Measurements from ENCODE around the gene RAB28.

The RAB28 gene

DNA sequence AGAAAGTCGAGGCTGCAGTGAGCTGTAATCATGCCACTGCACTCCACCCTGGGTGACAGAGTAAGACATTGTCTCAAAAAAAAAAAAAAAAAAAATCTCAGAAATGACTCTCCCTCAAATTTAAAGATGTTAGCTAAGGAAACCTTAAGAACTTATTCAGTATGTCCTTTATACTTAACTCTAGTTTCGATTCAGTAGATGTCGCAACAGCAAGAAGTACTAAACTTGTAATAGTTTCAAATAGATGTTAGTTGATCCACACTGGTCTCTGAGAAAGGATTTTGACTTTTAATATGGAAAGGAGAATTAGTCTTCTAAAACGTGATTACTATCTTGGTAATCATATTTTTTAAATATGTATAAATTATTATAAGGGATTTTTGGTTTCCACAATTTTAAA, 30.6 kb upstream of the RAB28 start:
- DNase-seq (ENCODE audit: extremely low spot score, insufficient read length, low read depth) (no peak), FAIRE-seq (no peak)

DNA sequence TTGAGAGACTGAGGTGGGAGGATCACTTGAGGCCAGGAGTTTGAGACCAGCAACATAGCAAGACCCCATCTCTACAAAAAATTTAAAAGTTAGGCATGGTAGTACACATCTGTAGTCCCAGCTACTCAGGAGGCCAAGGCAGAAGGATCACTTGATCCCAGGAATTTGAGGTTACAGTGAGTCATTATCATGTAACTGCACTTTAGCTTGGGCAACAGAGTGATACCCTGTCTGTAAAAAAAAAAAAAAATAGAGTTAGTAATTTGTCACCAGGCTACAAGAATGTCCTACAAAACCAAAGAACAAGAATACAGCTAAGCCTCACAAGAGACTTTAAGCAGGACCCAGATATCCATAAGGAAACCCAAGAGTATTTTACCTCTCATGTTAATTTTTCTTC, 27.0 kb upstream of the RAB28 start:
- no peak for DNase-seq (ENCODE audit: extremely low spot score, insufficient read length, low read depth)
- no peak for FAIRE-seq

DNA sequence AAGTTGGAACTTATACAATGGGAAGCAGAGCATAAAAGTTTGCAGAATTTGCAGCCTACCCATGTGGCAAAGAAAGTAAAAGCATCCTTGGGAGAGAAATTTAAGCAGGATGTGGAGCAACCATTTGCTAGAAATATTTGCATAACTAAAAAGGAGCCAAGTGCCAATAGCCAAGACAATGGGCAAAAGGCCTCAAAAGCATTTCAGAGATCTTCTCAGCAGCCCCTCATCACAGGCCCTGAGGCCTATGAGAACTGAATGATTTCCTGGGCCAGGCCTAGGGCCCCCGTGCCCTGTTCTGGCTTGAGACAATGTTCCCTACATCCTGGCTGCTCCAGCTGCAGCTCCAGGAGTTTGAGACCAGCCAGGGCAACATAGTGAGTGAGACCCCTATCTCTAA, 25.3 kb upstream of the RAB28 start:
- DNase-seq (ENCODE audit: extremely low spot score, insufficient read length, low read depth) (no peak), FAIRE-seq (no peak)

DNA sequence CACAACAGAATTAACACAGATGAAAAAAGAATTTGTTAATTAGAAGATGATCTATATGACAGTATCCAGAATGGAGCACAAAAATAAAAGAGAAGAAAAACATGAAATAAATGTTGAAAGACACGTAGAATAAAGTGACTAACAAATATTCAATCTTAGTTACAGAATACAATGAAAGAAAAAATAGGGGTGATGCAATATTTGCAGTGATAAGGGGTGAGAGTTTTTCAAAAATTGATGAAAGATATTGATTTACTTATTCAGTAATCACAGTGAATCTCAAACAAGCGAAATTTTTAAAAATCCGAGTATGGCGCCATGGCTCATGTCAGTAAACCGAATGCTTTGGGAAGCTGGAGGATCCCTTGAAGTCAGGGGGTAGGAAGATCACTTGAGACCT, 20.2 kb upstream of the RAB28 start:
- FAIRE-seq (no peak), DNase-seq (ENCODE audit: extremely low spot score, insufficient read length, low read depth) (no peak)

DNA sequence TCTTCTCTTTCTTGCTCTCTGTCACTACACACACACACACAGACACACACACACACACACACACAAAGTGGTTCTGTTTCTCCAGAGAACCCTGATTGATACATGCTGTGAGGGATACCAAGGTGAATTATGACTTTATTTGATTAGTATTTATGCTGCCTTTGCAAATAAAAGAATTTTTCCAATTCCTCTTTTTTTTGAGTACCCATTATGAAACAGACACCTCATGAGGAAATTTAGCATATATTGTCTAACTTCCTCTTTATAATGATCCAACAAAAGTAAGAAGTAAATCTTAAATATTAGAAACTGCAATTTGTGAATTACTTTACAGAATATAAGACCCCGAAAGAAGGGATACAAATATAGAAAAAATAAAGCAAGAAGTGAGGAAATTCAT, 14.3 kb upstream of the RAB28 start:
- FAIRE-seq (no peak), DNase-seq (ENCODE audit: extremely low spot score, insufficient read length, low read depth) (no peak)

DNA sequence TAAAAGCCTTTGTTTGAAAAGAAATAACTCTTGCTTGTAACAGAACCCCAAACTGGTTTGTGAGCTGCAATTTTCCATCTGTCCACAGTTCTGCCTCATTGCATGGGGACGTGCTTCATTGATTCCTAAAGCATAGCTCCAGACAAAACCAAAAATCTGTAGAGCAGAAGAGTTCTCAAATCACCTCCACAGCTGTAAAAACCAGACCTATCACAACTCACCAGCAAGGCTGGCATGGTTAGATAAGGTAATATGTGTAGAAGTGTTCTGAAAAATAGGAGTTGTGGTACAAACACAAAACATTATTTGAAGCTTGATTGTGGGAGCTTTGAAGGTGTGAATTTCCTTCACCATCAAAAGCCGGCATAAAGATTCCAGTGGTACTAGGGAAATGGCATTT, 12.5 kb upstream of the RAB28 start:
- DNase-seq (ENCODE audit: extremely low spot score, insufficient read length, low read depth) (no peak), FAIRE-seq (no peak)

DNA sequence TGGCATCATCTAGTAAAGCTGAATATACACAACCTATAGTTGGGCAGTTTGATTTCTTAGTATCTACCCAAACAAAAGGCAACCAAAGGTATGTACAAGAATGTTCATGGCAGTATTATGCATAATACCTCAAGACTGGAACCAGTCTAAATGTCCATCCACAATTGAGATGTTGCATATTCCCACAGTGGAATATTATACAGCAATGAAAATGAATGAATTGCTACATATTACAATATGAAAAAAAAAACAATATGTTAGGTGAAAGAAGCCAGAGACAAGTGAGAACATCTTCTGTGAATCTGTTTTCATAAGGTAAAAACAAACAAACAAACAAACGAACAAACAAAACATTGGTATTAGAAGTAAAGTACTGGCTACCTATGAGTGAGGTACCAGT, 11.6 kb upstream of the RAB28 start:
- no peak for FAIRE-seq
- DNase-seq (ENCODE audit: extremely low spot score, insufficient read length, low read depth), result no peak

DNA sequence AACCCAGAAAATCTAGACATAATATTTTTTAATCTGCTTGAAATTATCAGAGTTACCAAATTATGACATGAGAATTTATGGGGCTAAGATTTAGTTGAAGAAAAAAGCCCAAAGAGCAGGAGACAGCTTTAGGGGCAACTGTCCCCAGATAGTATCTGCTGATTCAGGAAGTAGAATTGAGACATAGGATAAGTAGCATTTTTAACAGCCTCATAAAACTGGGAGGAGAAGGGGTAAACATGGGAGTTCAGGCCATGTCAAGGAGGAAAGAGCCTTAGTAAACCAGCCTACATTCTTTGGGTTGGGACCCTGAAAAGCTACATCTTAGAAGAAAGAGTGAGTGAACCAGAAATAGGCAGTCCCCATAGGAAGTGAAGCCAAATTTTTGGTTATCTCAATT, 9.7 kb upstream of the RAB28 start:
- FAIRE-seq, result no peak
- no peak for DNase-seq (ENCODE audit: extremely low spot score, insufficient read length, low read depth)

DNA sequence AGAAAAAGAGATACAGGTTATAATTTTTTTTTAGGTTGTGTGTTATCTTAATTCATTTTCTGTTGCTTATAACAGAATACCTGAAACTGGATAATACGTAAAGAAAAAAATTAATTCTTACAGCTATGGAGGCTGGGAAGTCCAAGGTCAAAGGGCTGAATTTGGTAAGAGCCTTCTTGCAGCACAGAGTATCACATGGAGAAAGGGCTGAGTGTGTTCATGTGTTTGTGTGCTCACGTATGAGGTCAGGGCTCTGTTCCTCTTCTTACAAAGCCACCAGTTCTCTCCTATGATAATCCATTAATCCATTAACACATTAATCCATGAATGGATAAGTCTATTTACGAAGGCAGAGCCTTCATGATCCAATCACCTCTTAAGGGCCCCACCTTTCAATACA, 8.6 kb upstream of the RAB28 start:
- FAIRE-seq (no peak), DNase-seq (ENCODE audit: extremely low spot score, insufficient read length, low read depth) (no peak)

DNA sequence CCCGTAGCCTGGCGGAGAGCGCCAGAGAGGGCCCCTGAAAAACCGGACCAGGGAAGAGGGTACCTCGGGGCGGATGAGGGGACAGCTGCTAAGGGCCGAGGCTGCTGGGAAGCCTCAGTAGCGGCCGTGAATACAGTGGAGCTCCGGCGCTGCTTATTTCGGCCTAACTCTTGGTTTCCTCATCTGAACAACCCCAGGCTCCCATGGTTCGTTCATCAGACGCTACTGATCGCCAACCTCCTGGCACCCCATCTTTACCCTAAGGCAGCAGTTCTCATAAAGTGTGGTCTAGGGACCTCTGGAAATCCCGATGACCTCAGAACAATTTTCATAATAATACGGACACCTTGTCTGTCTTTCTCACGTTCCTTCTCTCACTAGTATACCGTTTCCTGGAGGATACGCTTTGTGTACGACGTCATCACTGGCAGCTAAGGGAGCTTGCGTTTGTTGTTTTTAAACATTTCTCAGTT, 645 bp upstream of the RAB28 start:
- FAIRE-seq (no peak), DNase-seq (ENCODE audit: extremely low spot score, insufficient read length, low read depth) (no peak)

DNA sequence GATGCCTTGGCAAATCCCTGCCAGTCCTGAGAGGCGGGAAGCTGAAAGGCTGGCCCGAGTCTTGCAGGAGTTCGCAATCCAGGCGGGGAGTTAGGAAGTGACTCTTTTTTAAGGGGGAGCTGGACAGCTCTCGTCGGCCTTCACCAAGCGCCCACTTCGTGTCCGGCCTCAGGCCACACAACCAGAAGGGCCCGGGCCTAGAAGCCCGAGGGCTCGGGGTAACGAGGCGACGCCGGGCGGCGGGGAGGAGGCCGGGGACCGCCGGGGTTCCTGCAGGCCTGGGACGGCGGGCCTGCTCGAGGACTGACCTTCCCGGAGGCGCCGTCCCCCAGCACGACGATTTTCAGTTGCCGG, 395 bp downstream of the RAB28 start:
- DNase-seq (ENCODE audit: extremely low spot score, insufficient read length, low read depth) (no peak), FAIRE-seq (peak; percentile 38)

DNA sequence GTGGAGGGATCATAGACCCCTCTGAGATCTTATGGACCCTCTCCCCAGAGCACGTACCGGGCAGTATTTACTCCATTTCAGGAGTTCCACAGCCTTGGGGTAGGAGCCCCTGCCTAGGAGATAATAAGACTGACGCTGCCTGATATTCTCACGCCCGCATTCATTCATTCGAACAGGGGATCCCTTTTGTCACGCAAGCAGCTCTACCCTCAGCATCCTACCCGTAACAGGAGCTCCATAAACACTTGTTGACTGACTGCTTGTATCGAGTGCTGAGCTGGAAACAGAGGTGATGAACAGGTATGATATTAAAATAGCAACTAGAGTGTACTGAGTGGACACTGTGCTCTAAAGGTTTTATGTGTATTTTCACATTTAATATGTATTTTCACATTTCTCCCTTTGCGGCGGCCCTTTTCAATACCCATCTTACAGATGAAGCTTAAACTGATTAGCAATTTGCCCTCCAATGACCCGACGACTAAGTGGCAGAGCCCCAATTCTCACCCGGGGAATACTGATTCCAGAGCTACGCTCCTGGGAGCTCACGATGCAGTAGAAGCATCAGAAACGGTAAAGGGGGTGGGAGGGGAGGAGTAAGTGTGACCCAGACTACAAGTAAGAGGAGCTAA, 888 bp downstream of the RAB28 start:
- FAIRE-seq, result peak; percentile 33
- no peak for DNase-seq (ENCODE audit: extremely low spot score, insufficient read length, low read depth)

DNA sequence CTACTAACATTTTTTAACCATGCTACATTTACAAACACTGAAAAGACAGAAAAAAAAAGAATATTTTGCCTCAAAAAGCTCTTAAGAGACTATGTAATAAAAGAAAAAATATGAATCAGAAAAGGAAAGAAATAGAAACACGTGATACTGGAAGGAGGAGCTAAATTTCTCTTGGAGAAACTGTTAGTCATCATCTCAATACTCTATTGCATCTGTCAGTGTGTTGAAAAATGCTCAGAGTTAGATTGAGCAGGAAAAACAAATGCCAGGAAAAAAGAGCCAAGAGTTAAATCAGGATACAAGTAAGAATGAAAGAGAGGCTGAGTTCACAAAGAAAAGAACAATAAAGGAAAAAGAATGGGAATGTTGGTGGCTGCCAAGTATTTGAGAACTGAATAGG, 2.6 kb downstream of the RAB28 start:
- FAIRE-seq, result no peak
- no peak for DNase-seq (ENCODE audit: extremely low spot score, insufficient read length, low read depth)

DNA sequence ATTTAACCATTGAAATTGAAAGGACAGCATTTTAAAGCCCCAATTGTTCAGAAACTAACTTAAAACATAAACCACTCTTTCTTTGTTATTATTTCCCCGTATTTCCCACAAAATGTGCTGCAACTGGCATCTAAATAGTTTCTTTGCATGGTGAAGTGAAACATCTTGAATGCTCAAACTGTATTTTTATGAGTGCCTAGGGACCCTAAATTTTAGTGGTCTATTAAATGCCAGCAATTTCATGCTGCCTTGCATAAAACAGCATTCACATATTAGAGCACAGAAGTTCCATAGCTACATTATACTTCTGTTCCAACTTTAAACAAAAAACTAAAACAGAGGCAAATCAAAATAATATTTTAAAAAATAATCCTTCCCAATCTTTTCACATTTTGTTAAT, 5.4 kb downstream of the RAB28 start:
- no peak for DNase-seq (ENCODE audit: extremely low spot score, insufficient read length, low read depth)
- no peak for FAIRE-seq

DNA sequence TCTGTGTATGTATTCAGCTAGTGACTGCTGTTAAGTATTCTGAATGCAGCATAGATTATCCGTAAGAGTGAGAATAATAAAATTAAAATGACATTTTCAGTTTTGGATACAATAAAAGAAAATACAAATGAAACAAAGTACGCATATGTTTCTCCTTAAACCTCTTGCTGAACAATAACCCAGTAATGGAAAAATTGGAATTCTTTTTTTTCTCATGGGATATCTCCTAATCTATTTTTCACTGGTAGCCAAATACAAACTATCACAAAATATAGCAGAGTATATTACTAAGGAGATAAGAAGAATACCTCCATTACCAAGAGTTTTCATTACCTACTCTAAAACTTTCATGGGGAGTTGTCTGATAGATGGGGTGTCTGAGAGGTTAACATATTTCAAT, 6.0 kb downstream of the RAB28 start:
- DNase-seq (ENCODE audit: extremely low spot score, insufficient read length, low read depth) (no peak), FAIRE-seq (no peak)

DNA sequence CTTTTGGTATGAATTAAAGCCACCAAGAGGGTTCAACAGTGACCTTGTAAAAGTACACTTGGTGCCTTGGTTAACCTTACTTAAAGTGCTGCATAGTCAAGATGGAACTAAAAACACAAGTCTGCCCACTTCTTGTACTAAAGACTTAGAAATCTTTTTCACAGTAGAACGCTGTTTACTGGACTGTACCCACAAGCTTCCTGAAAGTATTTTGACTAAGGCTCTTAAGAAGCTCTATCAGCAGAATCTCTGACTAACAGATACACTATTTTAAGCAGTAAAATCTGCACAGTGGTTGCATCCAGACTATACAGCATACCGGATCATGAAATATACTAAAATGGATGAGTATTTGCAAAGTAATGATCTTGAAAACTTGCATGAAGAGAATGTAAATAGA, 7.2 kb downstream of the RAB28 start:
- DNase-seq (ENCODE audit: extremely low spot score, insufficient read length, low read depth) (no peak), FAIRE-seq (no peak)

DNA sequence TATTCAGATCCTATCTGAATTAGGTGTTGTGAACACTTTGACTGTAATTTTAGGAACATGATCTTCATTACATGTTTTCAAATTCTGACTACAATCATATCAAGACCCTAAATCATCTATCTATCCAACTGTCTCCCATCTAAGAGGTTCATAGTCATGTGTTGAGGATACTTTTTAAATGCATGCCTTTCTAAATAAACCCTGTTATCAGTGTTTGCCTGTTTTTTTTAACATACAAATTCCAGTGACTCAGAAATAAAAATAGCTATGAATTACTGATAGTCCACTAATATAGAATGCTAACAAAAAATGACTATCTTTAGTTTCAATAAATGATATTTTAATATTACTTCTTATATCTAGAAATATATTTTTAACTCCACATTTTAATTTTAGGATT, 8.0 kb downstream of the RAB28 start:
- FAIRE-seq (no peak), DNase-seq (ENCODE audit: extremely low spot score, insufficient read length, low read depth) (no peak)

DNA sequence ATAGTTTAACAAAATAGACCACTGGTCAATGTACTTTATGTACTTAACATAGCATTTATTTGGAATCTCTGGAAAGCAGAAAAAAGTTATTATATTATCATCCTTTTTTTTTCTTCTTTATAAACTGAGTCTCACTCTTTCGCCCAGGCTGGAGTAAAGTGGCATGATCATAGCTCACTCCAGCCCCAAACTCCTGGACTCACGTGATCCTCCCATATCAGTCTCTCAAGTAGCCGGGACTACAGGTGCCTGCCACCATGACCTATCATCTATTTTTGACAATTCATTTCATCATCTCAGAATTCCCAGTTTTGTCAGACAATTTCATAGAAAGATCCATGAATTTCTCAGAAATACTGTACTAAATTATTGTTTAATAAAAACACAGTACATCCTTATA, 12.7 kb downstream of the RAB28 start:
- DNase-seq (ENCODE audit: extremely low spot score, insufficient read length, low read depth) (no peak), FAIRE-seq (no peak)

DNA sequence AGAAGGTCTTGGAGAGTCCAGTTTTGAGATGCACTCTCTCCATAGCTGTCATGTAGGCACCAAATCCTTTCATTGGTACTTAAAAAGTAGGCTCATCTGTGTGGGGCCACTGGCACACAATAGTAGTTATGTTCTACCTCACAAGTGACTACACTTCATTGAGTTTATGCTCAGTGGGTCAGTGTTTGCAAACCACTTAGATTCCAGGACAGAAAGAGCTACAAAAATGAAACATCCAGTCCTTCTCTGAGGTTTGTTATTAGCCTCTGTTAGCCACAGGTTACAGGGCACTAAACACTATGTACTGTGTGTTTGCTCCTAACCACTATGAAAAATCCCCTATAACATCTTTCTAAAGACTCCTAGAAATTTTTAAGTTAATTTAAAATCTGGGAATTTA, 13.8 kb downstream of the RAB28 start:
- FAIRE-seq (peak; percentile 60), DNase-seq (ENCODE audit: extremely low spot score, insufficient read length, low read depth) (no peak)

DNA sequence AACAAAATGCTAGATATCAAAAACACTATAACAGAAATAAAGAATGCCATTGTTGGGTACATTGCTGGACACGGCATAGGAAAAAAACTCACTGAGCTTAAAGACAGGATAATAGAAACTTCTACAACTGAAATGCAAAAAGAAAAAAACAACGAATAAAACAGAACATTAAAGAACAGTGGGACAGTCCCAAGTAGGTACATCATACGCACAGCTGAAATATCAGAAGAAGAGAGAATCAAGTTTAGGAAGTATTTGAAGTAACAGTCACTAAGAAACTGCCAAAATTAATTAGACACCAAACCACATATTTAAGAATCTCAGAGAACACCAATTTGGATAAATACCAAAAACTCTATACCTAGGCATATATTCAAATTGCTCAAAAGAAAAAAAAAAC, 19.2 kb downstream of the RAB28 start:
- no peak for DNase-seq (ENCODE audit: extremely low spot score, insufficient read length, low read depth)
- FAIRE-seq, result no peak

DNA sequence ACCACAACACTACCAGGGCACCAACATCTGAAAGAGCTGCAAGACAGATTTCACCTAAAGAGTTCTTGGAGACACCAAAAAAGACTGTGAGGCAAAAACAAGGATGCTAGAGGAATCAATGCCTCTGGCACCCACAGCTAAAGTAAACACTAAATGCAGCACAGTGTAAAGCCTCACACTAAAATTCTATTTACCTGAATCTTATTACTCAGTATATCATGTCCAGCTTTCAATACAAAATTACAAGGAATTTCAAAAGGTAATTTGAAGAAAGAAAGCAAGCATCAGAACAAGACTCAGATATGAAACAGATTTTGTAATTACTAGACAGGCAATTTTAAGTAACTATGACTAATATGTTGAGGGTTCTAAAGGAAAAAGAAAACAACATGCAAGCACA, 19.6 kb downstream of the RAB28 start:
- peak; percentile 18 for FAIRE-seq

DNA sequence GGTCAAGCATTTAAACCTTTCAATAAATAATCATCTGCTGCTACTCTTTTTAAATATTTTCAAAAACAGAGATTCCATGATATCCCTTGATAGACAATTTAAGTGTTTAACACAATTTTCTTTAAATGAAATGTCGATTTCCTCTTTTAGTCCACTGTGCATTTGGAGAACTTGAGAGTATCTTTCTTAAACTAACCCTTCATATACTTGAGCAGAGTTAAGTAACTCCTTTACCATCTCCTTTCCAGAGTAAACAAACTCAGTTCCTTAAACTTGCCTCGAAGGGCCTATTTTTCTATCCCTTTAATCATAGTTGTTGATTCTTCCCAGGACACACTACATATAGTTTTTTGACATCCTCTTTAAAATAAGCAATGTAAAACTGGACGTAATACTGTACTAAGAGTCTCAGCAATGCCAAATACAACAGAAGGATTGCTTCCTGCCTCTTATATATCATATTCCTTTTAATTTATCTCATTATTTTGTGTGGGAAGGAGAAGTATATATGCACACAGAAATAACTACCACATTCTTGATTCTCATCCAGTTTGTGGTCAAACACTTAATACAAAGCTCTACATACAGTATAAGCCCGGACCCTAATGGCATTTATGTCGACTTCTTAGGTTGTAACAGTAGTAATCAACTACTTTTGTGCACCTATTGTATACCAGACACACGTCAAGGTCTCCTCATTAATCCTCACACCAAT, 22.8 kb downstream of the RAB28 start:
- FAIRE-seq (no peak), DNase-seq (ENCODE audit: extremely low spot score, insufficient read length, low read depth) (no peak)

More for the DNA sequence above, 19.6 kb downstream of the RAB28 start:
- no peak for DNase-seq (ENCODE audit: extremely low spot score, insufficient read length, low read depth)
